ENCODE data around the gene COL13A1.

DNA sequence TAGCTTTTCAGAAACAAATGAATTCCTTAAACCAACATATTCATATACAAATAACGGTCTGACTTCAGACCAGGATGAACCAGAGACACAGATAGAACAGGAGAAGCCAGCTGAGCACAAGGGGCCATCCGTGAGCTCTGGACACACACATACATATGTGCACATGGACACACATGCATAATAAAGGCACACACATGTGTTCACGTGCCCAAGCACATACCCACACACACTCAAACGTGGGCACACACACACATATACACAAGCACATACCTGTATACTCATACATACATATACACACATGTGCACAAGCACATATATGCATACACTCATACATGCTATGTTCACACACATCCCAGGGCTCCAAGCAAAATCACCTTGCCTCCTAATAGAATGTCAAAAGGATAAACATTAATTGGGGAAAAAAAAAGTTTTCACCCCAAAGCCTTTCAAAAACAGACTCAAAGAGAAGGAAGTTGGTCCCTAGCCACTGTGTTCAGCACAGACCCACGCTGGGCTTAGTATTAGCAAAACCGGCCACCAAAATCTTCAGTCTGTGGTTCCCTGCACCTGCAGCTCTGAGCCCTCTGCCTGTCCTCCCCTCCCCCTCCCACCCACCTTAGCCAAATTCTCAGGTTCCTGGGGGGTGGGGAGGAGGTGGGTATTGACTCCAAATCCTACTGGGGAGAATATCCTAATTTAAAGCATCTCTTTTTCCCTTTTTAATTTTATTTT is 150.5 kb downstream of the COL13A1 start:
- TF ChIP-seq CTCF (IDR thresholded peaks at IDR 0.05) (no peak), POLR2A (IDR thresholded peaks at IDR 0.05) (no peak)

All from vagina (tissue), 2 donors.